Loucy (cell line): ENCODE data around the gene INAFM2.

Experiments
- EZH2phosphoT487 ChIP-seq: fragments of 200-600 bp; IDR thresholded peaks from 2 replicates; pipeline ENCODE4 v1.6.1; 2018; ENCODE audit warnings: antibody characterized with exemption, mild to moderate bottlenecking, moderate library complexity, borderline replicate concordance
- TF ChIP-seq, protein P1 (sequence below): fragments of 200-600 bp; sonication (generic); conservative IDR thresholded peaks from 2 replicates; pipeline ENCODE4 v1.5.1; 2014; ENCODE audit warnings: mild to moderate bottlenecking, antibody characterized with exemption, low read length

DNA sequence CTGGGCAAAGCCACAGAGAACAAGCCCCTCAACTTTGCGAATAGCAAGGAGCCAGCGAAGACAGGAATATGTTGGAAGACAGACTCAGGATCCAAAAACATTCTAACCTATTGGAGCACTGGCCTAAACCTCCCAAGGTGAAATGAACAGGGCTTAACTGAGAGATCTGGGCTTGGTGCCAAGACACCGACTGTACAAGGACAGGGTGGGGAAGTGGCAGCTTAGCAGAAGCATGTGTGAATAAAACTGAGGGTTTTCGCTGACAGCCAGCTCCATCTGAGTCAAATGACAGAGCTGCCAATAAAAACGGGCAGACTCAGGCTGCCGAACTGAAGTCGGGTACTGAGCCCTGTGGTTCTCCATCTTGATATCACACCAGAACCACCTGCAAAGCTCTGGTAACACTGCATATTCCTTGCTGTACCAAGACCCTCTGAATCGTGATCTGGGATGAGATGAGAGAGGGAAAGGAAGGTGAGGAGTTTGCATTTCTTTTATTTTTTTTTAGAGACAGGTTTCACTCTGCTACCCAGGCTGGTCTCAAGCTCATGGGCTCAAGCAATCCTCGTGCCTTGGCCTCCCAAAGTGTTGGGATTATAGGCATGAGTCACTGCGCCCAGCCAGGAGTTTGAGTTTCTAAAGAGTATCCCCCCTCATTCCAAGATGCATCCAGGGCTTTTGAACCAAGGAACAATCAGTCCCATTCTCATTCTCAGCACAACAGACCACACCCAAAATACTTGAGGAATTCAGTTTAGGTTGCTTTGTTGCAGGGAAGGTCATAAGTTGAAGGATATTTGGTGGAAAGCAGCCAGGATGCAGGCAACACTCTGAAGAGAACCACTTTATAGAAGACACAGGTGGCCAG lies 9.7 kb upstream of the INAFM2 start:
- TF ChIP-seq, protein P1, sequence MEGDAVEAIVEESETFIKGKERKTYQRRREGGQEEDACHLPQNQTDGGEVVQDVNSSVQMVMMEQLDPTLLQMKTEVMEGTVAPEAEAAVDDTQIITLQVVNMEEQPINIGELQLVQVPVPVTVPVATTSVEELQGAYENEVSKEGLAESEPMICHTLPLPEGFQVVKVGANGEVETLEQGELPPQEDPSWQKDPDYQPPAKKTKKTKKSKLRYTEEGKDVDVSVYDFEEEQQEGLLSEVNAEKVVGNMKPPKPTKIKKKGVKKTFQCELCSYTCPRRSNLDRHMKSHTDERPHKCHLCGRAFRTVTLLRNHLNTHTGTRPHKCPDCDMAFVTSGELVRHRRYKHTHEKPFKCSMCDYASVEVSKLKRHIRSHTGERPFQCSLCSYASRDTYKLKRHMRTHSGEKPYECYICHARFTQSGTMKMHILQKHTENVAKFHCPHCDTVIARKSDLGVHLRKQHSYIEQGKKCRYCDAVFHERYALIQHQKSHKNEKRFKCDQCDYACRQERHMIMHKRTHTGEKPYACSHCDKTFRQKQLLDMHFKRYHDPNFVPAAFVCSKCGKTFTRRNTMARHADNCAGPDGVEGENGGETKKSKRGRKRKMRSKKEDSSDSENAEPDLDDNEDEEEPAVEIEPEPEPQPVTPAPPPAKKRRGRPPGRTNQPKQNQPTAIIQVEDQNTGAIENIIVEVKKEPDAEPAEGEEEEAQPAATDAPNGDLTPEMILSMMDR, result no peak
- no peak for TF ChIP-seq EZH2phosphoT487
